Measurements from ENCODE around the gene MAGI2. TPM values are rescaled to one million over a fixed set of nuclear protein-coding genes. Genes with fewer than 3 reads are reported as not detected.

The MAGI2 gene
- polyA plus RNA-seq, 4 donors: 36.8 to 43.5 (median 38.3) TPM

DNA sequence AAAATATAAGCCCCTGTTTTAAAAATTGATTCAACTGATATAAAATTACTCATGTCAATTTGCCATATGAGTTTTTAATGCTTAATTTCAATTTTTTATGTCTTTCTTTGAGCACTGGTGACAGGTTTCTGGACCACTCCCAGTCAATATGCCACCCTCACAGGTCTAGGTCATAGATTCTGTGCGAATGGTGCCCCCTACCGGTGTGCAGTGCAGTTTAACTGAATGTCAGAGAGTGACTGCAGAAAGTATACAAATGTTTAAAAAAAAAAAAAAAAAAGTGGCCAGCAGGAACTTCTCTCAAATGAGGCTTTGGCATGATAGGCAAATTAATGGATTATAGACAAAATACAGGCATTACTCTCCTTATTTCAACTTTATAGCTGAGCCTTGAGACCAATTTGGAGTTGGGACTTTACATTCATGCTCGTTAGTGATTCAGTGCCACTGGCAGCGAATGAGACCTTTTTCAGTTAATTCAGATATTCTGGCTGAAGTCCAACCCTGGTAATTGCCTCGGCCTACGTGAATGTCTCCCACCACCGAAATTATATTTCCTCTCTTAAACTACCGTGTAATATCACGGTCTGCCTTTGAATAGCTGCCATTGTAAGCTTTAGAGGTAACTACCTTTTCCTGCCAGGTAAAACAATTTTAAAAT lies 1227.3 kb downstream of the MAGI2 start:
- DNase-seq (ENCODE audit: low read depth in 4 of 4, low spot score in 3 of 4): peak in 1 of 4 donors; percentile 12

DNA sequence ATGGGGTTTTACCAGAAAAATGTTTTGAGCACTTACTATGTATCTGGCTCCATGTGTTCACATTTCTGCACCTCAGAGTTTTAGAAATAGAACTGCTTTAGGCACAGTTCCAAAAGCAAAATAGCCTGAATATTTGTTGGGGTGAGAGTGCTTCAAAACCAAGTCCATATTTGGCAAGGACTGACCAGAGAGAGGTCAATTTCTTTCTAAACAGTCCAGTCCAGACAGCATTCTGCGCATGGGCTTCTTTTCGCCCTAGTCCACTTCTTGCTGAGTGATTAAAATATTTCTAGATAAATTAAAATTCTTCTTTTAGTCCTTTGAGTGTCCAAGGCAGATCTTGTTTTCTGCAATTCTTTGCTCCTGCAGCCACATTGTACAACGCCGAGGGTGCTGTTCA lies 1227.9 kb downstream of the MAGI2 start:
- DNase-seq (ENCODE audit: low read depth in 4 of 4, low spot score in 3 of 4): no peak

DNA sequence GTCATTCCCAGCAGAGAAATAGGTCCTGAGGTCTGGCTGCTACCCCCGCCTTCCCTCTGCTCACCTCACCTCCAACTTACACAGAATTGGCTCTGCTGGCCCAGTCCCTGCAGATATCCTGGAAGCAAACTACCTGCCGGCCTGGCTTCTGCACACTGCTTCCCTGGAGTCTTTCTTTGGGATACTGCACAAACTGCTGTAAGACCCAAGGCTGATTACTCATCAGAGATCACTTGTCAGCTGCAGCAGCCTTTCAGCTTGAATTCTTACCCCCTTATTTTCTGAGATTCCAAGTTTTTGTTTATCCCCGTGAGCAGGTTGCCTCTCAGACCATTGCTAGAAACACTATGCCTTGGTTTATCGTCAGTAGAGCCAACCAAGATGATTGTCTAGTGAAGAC lies 1228.5 kb downstream of the MAGI2 start:
- no peak for DNase-seq (ENCODE audit: low read depth in 4 of 4, low spot score in 3 of 4)

DNA sequence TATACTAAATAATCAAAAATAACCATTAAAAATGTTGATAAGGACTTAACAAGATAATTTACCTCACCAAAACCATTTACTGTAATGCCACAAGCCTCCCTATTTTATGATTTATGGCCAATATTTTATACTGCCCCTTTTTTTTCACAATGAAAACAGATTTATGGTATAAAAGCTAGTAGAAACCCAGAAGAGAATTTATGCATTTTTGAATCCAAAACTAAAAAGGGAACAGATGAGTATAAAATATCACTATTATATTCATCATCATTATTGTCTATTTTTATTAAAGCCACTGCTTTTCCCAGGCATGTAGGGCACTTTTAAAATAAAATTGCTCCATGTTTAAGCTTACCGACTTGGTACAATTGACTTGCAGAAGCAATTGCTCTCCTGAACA lies 1229.9 kb downstream of the MAGI2 start:
- DNase-seq (ENCODE audit: low read depth in 4 of 4, low spot score in 3 of 4): no peak

DNA sequence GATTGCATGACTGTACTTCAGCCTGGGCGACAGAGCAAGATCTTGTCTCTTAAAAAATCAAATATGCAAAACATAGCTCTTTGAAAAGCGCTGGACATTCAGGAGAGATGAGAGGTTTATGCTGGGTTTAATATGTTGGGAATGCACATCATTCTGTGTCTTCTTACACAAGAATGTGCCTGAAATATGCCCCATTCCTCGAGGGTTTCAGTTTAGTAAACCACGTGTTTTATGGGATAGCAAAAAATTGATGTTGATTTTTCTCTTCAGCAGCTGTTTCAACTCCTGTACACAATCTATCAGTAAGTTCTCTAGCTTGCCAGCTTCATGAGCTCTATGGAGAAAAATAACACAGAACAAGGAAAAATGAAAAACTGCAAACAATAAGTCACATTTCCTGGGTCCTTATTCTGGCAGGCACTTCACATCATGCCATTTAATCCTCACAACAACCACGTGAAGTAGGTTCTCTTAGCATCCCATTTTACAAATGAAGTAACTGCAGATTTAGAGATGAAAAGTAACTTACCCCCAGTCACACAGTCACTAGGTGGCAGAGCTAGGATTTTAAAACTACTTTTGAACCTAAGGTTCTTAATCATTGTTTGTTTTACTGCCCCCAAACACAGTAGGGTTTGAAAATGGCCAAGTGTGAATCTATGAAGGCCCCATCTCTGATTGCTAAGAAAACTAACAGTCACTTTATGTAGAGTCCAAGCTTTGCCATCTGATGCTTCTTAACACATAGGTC lies 1231.3 kb downstream of the MAGI2 start:
- DNase-seq (ENCODE audit: low read depth in 4 of 4, low spot score in 3 of 4): no peak

DNA sequence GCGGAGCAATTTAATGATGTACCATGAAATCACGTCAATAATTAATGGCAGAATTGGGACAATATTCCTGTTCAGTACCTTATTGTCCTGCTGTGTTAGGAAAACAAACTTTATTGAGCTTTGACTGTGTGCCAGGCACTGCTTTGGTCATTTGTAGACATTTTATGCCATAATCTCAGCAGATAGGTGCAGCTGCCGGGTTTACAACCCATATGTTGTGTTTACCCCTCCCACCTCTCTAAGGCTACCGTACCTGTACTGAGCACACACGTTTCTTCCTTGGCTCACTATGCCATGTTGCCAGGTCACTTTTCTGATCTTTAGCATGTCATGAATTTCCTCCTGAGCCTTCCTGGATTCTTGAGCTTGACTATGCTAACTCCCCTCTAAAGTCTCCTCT lies 1232.7 kb downstream of the MAGI2 start:
- DNase-seq (ENCODE audit: low read depth in 4 of 4, low spot score in 3 of 4): no peak

DNA sequence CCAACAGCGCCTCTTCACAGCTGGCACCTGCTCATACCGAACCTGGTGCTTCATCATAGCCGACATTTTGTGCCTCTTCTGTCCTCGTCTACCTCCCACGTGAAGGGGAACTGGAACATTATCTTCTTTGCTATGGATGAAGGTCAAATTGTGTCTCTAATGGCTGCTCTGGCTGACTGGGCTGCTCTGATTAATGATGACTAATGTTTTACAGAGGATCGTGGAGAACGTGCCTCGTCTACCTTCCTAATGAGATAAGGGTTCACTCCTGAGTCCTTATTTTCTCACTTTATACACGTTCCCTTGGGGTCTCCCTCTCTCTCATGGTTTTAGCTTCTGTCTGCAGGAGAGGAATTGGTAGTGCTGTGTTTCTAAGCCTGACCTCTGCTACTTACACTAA lies 1234.6 kb downstream of the MAGI2 start:
- no peak for DNase-seq (ENCODE audit: low read depth in 4 of 4, low spot score in 3 of 4)

DNA sequence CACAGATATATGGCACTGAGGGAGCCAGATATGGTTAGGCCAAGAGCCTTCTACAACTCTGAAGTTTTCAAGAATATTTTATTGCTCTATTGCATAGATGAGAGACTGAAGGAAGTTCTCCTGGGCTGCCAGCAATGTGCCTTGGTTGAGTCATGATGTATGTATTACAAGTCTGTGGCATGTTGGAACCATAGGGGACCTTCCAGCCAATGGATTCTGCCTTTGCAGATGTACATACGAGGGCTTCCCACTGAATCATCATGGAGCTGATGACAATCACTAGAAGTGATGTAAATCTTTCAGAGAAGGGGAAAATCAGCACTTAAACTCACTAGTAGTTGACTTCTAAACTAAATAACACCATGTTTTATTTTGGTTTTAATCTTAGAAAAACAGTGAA lies 1235.4 kb downstream of the MAGI2 start:
- no peak for DNase-seq (ENCODE audit: low read depth in 4 of 4, low spot score in 3 of 4)

DNA sequence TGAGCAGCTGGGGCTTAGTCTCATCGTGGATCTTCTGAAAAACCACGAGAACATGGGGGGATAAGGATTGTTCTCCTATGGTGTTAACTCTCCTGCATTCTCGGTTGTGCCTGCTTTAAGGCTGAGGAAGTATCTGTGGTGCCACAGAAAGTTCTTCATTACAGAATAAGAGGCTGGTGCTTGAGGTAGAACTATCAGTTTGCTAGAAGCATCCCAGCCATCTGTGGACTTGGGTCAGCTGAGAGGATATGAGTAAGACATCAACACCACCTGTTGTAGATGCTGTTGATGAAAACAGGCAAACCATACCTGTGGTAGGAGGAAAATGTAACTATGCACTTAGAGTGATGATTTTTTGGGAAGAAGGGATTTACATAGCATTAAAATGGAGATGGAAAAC lies 1238.3 kb downstream of the MAGI2 start:
- DNase-seq (ENCODE audit: low read depth in 4 of 4, low spot score in 3 of 4): no peak

DNA sequence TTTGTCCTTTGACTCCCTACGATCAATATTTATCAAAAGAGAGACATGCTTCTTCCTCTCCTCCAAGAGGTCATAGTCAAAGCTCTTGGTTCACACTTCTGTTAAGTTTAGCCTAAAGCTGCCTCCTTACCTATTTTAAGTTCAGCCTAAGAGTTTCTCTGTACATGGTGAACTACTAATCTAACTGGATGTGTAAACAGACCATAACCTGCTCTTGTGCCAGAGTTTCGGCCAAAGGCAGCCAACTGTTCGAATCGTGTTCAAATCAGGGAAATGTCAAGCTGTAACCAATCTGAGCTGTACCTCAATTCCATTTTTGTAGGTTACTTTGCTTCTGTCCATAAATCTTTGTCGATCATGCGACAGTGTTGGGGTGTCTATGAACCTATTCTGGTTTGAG lies 1240.1 kb downstream of the MAGI2 start:
- DNase-seq (ENCODE audit: low read depth in 4 of 4, low spot score in 3 of 4): no peak

DNA sequence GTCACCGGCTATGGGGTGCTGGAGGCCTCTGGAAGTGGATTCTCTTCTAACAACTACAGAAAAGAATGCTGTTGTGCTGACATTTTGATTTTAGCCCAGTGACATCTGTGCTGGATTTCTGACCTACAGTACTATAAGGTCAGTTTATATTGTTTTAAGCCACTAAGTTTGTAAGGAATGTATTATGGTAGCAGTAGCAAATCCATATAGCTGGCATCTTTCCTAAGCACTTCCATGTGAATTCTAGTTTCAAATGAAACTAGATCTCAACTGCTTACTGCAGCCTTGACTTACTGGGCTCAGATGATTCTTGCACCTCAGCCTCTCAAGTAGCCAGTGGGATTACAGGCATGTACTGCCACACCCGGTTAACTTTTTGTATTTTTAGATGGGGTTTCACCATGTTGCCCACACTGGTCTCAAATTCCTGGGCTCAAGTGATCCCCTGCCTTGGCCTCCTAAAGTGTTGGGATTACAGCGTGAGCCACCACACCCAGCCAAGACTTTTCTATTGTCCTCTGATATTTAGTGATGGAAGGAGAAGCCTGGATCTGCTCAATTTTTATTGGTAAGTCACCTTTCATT lies 1240.9 kb downstream of the MAGI2 start:
- no peak for DNase-seq (ENCODE audit: low read depth in 4 of 4, low spot score in 3 of 4)

DNA sequence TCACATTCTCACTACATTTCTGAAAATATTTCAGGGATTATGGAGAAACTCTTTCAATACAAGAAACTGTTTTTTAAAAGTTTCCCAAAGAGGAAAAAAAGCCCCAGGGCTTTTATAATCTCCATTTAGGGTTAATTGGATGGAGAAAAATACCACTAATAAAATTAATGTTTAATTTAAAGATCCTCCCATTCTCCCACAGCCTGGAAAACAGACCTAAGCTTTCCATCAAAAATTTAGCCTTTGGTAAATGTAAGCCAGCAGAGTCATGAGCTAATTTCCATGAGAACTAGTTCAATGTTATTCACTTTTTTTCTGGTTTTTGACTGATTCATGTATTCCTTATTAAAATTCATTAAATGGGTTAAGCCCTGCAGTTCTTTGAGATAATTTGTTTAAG lies 1246.2 kb downstream of the MAGI2 start:
- no peak for DNase-seq (ENCODE audit: low read depth in 4 of 4, low spot score in 3 of 4)

DNA sequence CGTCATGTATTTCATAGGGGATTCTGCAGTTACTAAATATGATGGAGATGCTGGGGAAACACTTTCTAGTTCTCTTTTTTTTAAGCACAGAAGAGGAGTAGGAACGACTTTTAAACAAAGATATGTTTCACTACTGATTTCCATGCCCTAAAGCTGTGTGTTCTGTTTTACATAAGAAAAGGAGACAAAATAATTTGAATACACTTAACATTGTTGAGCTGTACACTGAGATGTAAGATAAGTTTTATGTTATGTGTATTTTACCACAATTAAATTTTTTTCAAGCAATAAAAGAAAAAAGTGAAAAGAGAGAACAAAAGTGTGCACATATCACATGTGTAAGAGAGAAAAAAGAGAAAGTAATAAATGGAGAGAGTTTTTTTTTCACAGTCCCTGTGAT lies 1246.7 kb downstream of the MAGI2 start:
- DNase-seq (ENCODE audit: low read depth in 4 of 4, low spot score in 3 of 4): no peak

DNA sequence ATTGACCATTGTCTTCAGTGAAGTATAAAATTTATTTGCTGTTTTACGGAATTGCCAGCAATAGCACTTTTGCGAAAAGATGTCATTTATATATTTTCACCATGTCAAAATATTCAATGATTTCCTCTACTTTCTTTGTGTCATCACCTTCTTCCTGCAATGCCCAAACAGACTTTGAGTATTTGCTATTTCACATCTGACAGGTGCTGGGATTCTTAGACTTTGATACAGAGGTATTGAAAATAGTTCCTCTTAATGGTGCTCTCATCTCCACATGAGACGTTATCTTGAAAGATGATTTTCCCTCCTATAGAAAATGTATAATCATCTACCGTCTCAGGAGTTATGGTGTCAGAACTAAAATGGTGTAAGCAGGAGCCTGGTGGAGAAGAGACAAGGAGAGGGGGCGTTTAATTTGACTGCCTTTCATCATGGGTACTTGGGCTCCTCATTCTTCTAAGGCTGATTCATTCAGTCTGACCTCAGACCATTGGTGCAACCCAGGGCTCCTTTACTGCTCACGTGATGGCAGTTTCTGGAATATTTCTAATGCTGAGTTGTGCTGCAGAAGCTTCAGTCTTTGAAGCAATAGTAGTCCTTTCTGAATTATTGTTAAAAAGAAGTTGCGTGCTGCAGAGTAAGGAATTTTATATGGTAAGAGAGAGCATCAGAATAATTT lies 1250.3 kb downstream of the MAGI2 start:
- no peak for DNase-seq (ENCODE audit: low read depth in 4 of 4, low spot score in 3 of 4)

DNA sequence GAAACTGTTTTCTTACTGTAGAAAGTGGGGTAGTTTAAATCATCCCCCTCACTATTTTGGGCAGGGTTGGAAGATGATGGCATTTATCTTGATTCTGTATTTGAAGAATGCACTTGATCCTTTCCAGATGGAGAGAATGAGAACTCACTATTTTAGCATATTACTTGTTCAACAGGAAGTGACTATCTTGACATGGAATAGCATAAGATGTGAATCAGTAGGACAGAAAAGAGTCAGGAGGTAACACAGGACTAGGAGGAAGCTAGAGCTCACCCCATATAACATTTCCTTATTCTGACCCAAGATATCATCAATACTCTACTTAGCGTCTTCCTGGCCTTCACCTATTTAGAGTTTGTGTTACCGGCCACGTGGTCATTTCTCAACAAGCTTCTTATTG lies 1254.7 kb downstream of the MAGI2 start:
- no peak for DNase-seq (ENCODE audit: low read depth in 4 of 4, low spot score in 3 of 4)

DNA sequence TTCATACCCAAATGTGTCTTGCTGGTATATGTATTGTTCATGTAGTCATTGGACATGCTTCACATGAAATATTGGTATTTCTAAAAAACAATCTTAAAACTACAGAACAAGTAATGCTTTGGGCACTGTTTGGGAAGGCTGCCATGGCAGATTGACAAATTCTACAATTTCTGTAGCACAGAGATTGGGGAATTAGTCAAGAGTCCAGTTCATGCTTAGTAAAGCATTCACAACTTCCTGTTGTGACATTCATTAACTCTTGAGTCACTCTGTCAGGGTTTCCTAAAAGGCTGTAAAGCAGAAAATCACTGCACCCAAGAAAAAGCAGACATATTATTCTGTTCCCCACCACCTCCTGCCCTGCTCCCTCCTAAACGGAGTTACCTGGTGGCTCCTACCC lies 1256.0 kb downstream of the MAGI2 start:
- DNase-seq (ENCODE audit: low read depth in 4 of 4, low spot score in 3 of 4): no peak

DNA sequence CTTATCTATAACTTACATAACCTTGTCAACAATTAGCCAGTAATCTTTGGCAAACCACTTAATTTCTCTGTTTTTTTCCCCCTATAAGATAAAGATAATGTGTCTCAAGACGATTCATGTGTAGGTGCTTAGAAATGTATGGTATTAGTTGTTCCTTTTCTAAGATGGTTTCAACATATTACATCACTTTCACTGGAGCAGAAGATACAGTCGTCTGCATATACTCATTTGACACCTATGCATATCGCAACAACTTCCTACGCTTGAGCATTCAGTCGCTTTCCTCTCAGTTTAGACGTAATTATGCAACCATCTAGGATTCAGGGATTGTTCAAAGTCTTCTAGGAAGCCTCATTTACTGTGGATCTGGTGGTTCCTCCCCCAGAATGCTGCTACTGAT lies 1258.2 kb downstream of the MAGI2 start:
- no peak for DNase-seq (ENCODE audit: low read depth in 4 of 4, low spot score in 3 of 4)

DNA sequence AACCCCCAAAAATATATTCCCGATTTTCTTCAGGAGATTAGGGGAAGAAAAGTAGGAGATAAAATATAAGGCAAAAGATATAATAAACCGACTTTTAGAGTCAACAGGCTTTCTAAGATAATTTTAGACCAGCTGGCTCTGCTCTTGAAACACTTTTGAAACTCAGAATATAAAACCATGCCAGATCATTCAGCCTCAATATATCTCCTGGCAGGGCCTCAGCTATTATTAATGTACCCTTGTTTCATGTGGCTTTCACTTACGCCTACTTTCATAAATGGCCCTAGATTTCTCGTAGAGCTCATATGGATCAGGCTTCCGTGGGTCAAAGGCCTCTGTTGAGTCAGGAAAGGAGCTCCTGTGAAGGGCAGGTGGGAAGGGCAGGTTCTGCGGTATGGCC lies 1258.9 kb downstream of the MAGI2 start:
- no peak for DNase-seq (ENCODE audit: low read depth in 4 of 4, low spot score in 3 of 4)

DNA sequence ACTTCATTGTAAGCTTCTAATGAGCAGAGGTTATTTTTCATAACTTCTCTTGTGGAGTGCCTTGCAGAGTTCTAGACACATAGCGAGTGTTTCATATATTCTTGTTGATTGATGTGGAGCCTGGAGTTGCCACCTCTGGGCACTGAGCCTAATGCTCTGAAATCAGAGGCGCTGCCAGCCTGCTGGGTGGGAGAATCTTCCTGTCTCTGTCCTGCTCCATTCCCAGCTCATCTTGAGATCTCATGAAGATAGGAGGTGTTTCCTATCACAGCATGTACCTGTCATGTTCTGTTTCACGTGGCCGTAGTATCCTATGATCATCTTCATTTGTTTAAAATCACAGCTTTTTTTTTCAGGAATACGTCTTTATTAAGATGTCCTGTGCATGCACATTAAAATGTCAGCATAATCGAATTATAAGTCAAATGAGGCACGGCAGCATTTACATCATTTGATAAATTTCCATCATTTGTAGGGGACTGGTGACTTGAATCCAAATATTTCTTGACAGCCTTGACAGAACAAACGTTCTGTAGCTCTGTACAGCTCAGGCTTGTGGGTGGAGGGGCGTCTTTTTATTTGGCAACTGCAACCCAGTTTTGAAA lies 1261.9 kb downstream of the MAGI2 start:
- DNase-seq (ENCODE audit: low read depth in 4 of 4, low spot score in 3 of 4): no peak

DNA sequence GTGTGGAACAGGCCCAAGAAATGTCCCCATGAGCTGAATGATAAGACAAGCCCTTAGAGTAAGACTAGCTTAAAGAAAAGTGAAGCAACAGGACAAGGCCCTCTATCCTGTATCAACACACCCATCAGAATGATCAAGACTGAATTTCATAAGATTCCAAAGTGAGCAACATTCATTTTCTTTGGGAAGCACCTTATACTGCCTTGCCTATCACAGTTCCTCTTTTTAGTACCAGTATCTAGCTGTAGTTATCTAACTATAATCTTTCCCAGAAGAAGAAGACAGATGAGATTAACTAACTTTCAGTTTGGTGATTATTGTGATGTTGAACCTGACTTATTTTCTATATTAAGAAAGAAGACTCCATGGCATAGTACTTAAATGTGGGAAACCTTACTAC lies 1263.7 kb downstream of the MAGI2 start:
- no peak for DNase-seq (ENCODE audit: low read depth in 4 of 4, low spot score in 3 of 4)

DNA sequence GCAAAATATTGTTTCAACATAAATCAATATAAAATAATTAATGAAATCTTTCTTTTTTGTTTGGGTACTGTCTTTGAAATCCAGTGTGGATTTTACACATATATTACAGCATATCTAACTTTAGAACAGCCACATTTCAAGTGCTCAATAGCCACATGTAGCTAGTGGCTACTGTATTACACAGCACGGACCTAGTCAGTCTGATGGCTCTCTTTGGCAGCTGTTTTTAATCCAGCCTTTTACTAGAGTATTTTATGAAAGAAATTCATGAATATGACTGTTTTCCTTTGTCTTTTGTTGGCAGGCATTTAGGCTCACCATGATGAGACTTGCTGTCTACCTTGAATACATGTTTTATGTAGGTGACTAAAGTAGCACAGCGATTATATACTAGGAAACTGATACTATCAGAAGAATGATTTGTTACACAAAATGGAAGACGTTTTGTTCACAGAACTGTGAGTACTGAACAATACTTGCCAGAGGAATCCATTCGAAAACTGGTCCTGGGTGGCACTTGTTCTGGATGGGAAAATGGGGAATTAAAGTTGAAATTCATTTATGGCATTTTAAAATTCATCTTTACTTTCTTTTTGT lies 1268.2 kb downstream of the MAGI2 start:
- DNase-seq (ENCODE audit: low read depth in 4 of 4, low spot score in 3 of 4): no peak

Data from right renal pelvis (tissue), 4 donors.